Epidermal melanocyte (primary cell): Measurements from ENCODE around the gene MAGEC2.

Source experiments
- DNase-seq: peaks from one replicate; pipeline ENCODE4 v3.0.0; 2011; ENCODE audit warnings: low spot score; ENCODE audit not compliant: insufficient read length

Gene MAGEC2, protein sequence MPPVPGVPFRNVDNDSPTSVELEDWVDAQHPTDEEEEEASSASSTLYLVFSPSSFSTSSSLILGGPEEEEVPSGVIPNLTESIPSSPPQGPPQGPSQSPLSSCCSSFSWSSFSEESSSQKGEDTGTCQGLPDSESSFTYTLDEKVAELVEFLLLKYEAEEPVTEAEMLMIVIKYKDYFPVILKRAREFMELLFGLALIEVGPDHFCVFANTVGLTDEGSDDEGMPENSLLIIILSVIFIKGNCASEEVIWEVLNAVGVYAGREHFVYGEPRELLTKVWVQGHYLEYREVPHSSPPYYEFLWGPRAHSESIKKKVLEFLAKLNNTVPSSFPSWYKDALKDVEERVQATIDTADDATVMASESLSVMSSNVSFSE

DNA sequence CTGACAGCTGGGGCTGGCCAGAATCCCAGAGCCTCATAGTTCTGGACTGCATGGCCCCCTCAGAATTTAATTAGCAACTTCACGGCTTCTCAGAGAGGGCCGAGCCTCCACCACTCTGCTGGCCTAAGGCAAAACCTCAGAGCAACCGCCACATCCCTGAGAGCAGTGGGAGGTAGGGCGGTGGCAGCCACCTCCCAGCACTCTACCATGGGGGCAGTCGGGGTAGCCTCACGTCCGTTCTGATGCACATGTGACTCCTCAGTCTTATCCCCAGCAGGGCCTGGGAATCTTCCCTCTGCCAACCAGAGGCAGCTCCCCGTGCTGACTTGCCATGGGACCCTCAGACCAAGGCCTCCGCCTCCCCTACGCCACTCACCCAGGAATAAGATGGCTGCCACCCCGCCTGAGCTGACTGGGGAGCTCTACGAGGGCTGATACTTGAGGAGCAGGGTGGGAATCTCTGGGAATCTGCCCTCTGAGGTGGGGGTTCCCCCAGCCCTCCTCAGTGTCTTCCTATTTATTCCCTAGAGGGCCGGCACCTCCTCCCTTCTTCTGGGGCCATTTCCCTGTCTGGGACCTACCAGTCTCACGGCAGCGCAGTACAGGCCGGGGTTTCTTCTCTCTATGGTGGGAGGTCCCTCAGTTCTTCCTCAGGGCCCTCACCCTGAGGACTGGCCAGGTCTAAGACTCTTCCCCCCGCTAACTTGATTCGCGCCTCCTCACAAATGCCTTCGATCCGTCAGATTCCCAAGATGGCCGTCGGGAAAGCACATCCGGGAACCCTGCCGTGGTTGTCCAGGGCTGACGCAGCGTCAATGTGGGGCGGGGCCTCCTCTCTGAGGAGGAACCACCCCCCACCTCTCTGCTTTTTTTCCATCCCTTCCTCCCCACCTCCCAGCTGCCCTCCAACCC, at the start of gene MAGEC2:
Gene MAGEC2, minus strand, starts transcription at position 769 of the 912 bp plus-strand sequence. CDS start 1,303 bp downstream, outside the sequence.
- no peak for DNase-seq

GRCh38 chrX:142251680-142252079, 46.6 kb upstream of the MAGEC2 start:
- DNase-seq = no peak

- no peak for DNase-seq
Observed at GRCh38 chrX:142251202-142251601, 46.1 kb upstream of the MAGEC2 start.

GRCh38 chrX:142250502-142250901, 45.4 kb upstream of the MAGEC2 start:
- no peak for DNase-seq

GRCh38 chrX:142249721-142250120, 44.6 kb upstream of the MAGEC2 start:
- DNase-seq = no peak

GRCh38 chrX:142244568-142244967, 39.5 kb upstream of the MAGEC2 start:
- no peak for DNase-seq

GRCh38 chrX:142238536-142238935, 33.4 kb upstream of the MAGEC2 start:
- DNase-seq = no peak

DNA sequence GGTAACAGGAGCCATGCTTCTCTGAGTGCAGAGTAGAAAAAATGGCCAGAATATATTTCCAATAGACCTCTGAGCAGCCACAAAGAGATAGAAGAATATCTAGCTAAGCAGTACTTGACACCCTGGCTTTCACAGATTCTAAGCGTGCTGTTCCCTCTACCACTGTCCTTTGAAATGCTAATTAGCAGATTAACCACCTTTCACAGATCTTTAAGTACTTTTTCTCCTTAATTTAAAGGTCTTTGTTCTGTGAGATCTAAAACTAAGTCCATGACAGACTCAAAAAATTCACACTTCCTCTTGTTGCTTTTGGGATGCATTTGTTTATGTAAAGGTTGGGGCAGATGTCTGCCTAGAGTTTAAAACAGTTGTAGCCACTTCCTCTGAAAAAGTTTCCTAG, 28.3 kb upstream of the MAGEC2 start:
- DNase-seq = no peak

DNA sequence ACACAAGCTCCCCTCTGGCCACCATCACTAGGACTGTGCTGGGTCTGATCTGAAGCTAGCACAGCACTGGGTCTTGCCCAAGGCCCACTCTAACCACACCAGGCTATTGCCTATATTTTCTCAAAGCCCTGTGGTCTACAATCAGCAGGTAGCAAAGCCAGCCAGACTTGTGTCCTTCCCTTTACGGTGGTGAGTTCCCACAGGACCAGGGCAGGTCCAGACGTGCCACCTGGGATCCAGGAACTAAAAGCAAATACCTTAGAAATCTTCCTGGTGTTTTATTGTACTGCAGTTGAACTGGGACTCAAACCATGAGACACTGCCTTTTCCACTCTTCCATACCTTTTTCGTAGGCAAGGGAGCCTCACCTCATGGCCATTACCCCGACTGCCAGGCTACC, 9.0 kb upstream of the MAGEC2 start:
- DNase-seq = no peak

GRCh38 chrX:142201113-142201512, 4.0 kb downstream of the MAGEC2 start:
- DNase-seq = no peak

DNA sequence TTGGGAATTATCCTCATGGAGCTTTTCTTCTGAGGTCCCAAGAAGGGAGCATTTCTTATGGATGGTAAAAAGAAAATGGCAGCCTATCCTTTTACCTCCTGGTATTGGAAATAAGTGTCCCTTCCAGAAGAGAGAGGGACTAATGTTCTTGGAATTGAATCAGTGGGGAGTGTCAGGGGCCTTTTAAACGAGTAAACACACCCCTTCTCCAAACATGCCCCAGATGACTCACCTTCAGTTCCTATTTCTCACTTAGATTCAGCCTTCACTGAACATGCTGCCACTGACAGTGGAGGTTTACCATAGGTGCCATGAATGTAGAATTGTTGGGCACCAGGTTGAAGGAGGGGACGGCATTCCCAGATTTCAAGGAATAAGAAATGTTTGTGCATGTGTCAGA, 19.0 kb downstream of the MAGEC2 start:
- no peak for DNase-seq

GRCh38 chrX:142184756-142185602, 20.1 kb downstream of the MAGEC2 start:
- no peak for DNase-seq

DNA sequence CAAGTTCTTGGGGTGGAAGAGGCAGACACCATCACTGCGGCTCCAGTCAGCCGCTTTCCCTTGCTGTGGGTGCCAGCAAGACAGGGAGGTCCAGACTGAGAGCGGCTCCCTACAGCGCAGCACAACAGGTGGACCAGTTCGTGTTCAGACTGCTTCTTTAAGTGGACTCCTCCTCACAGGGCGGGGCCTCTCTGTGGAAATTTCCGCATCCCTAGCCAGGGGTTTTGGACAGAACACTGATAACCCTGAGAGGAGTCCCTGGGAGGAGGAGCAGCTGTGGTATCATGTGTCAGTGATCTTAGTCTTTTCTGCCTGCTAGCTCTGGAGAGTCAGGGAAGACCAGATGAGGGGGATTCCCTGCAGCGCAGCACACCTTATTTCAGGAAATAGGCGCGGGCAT, 48.5 kb downstream of the MAGEC2 start:
- no peak for DNase-seq
